Mucosa of descending colon (tissue), 3 donors: ENCODE results near the gene MMAB. TPM values are rescaled to one million over a fixed set of nuclear protein-coding genes. Genes with fewer than 3 reads are reported as not detected.

Experiments used
- ATAC-seq: fragments of 200-7000 bp; cut with Tn5 transposase; one replicate; pipeline ENCODE4 v1.9.1; 2020; ENCODE audit warnings: mild to moderate bottlenecking, moderate library complexity
- DNase-seq, 3 donors: peaks; one replicate each; pipeline ENCODE4 v3.0.0-alpha.2; 2020
- H3K36me3 ChIP-seq: fragments of 200-600 bp; one replicate; pipeline ENCODE4 v1.8.0; 2021; ENCODE audit warnings: low read depth, mild to moderate bottlenecking
- H3K4me1 ChIP-seq: fragments of 200-600 bp; one replicate; pipeline ENCODE4 v1.8.0; 2021; ENCODE audit warnings: low read depth, mild to moderate bottlenecking
- H3K4me3 ChIP-seq: fragments of 200-600 bp; one replicate; pipeline ENCODE4 v1.8.0; 2021; ENCODE audit warnings: mild to moderate bottlenecking
- H3K9me3 ChIP-seq: fragments of 200-600 bp; one replicate; pipeline ENCODE4 v1.8.0; 2021; ENCODE audit warnings: mild to moderate bottlenecking
- CTCF ChIP-seq: fragments of 200-600 bp; IDR thresholded peaks from one replicate; pipeline ENCODE4 v1.8.0; 2022; ENCODE audit warnings: antibody characterized with exemption, mild to moderate bottlenecking
- intact Hi-C, 2 donors: fragments of 100-400 bp; cut with DNase I in 1 of 2; cut with micrococcal nuclease in 1 of 2; formaldehyde crosslinking; loops; one replicate each; pipeline versions ENCODE4 v1.11.0 to v1.11.1; 2022; cut with DNase I, micrococcal nuclease
- total RNA-seq, 3 donors: library from RNA; stranded (reverse); fragmentation: NEBNext Ultra II Directional in 2 of 3; extraction: Animal tissue kit (Norgen Biotek cat#: 25700) in 2 of 3; gene quantifications; one replicate each; pipeline versions ENCODE4 v1.2.1 to v1.2.4, GENCODE V29; 2021 to 2023
- donor health status: DM: no; HTN: no; CAD: no; lungs with moderate emphysema.
- donor health status: DM: no; HTN: no; CAD: no.
- donor health status: DM: no; HTN: yes; CAD: no.

MMAB gene
- total RNA-seq, 3 donors from 2014 or later = 29.9 to 45.5 (median 42.0) TPM

DNA sequence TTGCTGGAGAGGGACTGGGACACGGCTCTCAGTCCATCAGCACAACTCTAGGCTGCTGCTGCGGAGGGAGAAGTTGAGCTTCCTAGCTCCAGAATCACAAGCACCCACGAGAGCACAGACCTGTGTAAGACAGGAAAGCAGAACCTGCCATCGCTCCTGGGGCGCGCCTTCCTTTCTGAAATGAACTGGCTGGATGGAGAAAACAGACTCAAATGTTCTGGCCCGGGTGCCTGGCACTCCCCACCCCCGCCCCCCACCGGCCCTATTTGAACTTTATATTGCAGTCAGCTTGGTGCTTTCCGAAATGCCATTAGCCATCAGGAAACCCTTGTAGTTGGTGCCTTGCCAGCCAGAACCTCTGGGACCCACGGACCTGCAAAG, 24.1 kb upstream of the MMAB start:
- TF ChIP-seq CTCF = no peak

GRCh38 chr12:109596418-109597244, 23.3 kb upstream of the MMAB start:
- intact Hi-C loops = loop anchor here (5.0 kb wide), 2 partner anchors 176 to 181 kb away; no protein-coding TSS in a partner anchor
- DNase-seq (no peak), ATAC-seq (no peak)
- Histone ChIP-seq H3K4me1 (no peaks in the 10 kb centered on the region), H3K9me3 (no peaks in the 10 kb centered on the region), H3K4me3 (no peak overlapping the region), H3K36me3 (no peaks in the 10 kb centered on the region)
- no peak for TF ChIP-seq CTCF

More for the DNA sequence above, 24.1 kb upstream of the MMAB start:
- no peak for DNase-seq
- intact Hi-C loops = loop anchor here (5.0 kb wide), 2 partner anchors 175 to 180 kb away; no protein-coding TSS in a partner anchor
- peak; percentile 2 for ATAC-seq
- Histone ChIP-seq H3K36me3 (no peaks in the 10 kb centered on the region), H3K9me3 (no peaks in the 10 kb centered on the region), H3K4me3 (no peak overlapping the region), H3K4me1 (no peaks in the 10 kb centered on the region)

DNA sequence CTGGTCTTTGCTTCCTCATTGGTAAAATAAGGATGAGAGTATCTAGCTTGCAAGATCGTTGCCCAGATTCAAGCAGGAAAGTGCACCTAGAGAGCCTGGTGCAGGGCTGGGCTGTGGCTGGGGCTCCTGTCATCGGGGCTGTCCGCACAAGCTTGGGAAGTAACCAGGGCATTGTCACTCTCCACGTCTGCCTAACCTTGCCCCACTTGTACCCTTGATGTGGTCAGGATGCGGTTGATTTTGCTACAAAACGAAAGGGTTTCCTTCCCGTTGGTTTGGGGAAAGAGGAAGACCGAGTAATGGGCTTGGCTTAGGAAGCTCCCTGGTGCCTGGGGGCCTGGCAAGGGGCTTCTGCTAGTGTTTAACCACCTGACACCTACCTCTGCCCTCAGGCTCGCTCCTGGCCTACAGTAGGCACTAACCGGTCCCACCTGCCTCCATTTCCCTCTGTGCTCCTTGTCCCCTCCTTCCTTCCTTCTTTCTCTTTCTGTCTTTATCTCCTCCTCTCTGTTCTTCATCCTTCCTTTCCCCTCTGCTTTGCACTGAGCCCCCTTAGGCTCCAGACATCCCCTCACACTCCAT, 22.1 kb upstream of the MMAB start:
- DNase-seq = no peak
- ATAC-seq = no peak
- intact Hi-C loops = loop anchor here (5.0 kb wide), 2 partner anchors 177 to 182 kb away; no protein-coding TSS in a partner anchor
- H3K9me3 ChIP-seq = no peaks in the 10 kb centered on the region
- no peaks in the 10 kb centered on the region for H3K4me1 ChIP-seq
- no peak overlapping the region for H3K4me3 ChIP-seq
- no peaks in the 10 kb centered on the region for H3K36me3 ChIP-seq
- TF ChIP-seq CTCF = no peak

GRCh38 chr12:109594556-109595317, 21.4 kb upstream of the MMAB start:
- Histone ChIP-seq H3K9me3 (no peaks in the 10 kb centered on the region), H3K36me3 (no peaks in the 10 kb centered on the region)
- intact Hi-C loops = loop anchor here (5.0 kb wide), 2 partner anchors 178 to 183 kb away; no protein-coding TSS in a partner anchor

More at GRCh38 chr12:109594556-109595317, 21.4 kb upstream of the MMAB start:
- Histone ChIP-seq H3K4me1 (no peaks in the 10 kb centered on the region), H3K4me3 (no peak overlapping the region)
- no peak for TF ChIP-seq CTCF
- no peak for ATAC-seq
- DNase-seq = no peak
